ENCODE data around the gene ERFE. TPM values are rescaled to one million over a fixed set of nuclear protein-coding genes. Genes with fewer than 3 reads are reported as not detected.

ERFE gene, protein sequence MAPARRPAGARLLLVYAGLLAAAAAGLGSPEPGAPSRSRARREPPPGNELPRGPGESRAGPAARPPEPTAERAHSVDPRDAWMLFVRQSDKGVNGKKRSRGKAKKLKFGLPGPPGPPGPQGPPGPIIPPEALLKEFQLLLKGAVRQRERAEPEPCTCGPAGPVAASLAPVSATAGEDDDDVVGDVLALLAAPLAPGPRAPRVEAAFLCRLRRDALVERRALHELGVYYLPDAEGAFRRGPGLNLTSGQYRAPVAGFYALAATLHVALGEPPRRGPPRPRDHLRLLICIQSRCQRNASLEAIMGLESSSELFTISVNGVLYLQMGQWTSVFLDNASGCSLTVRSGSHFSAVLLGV
- total RNA-seq = 2.9 and 3.2 TPM in 2 replicates

DNA sequence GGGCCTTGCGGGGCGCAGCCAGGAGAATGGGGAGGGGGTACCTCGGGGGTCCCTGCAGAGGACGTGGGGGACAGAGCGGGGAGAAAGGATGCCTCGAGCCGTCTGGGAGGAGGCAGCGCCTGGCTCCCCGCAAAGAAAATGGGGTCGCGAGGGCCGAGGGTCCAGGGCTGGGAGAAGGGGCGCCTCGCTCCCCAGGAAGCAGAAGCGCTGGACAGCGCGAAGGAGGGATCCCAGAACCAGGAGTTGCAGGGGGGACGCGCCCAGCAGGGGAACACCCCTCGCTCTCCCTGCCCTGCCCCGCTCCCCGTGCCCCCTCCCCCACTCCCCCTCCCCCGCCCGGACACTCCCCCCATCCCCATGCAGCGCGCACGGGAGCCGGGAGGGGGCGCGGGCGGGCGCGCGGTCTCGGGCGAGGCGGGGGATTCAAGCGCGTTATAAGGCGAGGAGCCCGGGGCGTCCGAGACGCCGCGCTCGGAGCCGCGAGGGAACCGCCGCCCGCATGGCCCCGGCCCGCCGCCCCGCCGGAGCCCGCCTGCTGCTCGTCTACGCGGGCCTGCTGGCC is at the start of gene ERFE:
TSS of gene ERFE (plus strand) at position 462 of the 562 bp plus-strand sequence. CDS start at position 500, 38 bp downstream.

DNA sequence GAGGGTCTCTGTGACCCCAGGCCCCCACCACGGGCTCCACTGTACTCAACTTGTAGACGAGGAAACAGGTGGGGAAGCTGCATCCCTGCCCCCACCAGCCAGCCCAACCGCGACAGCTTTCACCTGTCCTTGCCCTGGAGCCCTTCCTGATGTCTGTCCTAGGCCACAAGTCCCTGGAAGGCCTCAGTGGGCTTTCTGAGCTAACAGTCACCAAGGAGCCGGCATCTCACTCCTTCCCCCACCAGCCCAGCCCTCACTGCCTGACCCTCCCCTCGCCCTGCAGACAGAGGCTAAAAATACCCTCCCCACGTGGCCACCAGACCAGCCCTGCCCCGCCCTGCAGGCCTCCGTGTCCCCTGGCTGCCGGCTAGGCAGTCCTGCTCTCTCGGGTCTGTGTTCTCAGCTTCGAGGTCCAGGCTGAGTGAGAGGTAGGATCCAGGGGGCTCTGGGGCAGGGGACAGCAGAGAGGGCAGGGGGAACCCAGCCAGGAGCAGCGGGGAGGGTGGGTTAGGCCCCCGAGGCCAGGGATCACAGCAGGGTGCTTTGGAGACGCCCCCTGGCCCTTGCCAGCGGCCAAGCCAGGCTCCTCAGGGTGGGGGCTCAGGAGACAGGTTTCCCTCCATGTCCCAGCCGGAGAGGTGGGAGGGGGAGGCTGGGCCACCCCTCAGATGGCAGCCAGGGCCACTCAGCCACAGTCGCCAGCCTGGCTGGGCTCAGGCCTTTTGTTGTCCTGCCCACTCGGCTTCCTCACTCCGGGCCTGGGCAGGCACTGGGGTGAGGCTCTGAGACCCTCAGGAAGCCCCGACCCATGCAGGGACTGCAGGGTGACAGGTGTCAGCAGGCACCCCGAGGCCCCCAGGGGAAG is 20.2 kb upstream of the ERFE start, which contains the start of gene KLHL30:
TSS of gene KLHL30 (plus strand) at position 338 of the 865 bp plus-strand sequence. CDS start 2,087 bp downstream, outside the sequence.

DNA sequence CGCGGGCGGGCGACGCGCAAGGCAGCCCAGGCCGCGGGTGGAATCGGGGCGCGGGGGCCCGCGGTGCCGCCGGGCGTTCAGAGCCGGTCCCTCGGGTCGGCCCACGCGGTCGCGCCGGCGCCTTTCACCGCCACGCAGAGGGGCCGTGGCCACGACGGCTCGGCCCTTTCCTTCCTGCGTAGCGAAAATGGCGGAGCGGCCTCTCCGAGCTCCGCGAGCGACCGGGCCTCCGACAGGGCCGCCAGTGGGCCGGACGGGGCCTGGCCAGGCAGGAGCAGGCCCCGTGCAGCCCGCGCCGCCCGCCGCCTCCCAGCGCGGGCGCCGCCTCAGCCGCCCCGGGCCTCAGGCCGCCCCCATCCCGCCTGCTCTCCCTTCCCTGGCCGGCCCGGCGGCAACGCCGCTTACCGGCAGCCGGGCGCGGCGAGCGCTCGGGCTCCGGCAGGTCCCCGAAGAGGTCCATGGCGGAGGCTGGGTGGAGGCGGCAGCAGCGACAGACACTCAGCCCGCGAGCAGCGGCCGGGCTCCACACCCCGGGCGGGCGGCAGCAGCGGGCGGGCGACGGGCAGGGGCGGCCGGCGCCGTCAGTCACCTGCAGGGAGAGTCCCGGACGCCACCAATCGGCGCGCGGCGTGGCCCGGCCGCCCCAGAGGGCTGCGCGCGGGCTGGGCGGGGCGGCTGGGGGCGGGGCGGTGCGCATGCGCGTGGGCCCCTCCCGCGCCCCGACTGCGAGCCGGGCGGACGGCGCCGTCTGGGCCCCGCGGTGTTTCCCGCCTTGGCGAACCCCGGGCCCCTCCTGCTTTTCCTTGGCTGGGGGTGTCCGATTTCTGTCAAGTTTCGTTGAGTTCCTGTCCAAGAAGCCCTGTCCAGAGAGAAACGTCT is 44.6 kb downstream of the ERFE start, which contains the start of gene ILKAP:
TSS of gene ILKAP (minus strand) at position 602 of the 879 bp plus-strand sequence. CDS start at position 460, 142 bp downstream.

Other genes with a start within 250 kb of the ERFE start
- gene UBE2F, start 192.0 kb upstream of the ERFE start, total RNA-seq = 33.6 and 43.7 TPM in 2 replicates
- gene SCLY, start 98.0 kb upstream of the ERFE start, total RNA-seq = 15.6 and 16.3 TPM in 2 replicates
- gene ESPNL, start 58.6 kb upstream of the ERFE start, total RNA-seq = 0.61 and 3.6 TPM in 2 replicates
- 1.8 and 3.6 TPM in 2 replicates for gene KLHL30, start 20.3 kb upstream of the ERFE start, total RNA-seq
- 14.1 and 18.7 TPM in 2 replicates for gene ILKAP, start 44.7 kb downstream of the ERFE start, total RNA-seq
- 1.5 and 2.1 TPM in 2 replicates for gene HES6, start 81.1 kb downstream of the ERFE start, total RNA-seq
- 11.2 and 13.5 TPM in 2 replicates for gene PER2, start 129.6 kb downstream of the ERFE start, total RNA-seq
- 8.7 and 9.4 TPM in 2 replicates for gene TRAF3IP1, start 161.5 kb downstream of the ERFE start, total RNA-seq

All from hair follicle dermal papilla cell (primary cell).